Measurements from ENCODE around the gene SF3B3. TPM values are rescaled to one million over a fixed set of nuclear protein-coding genes. Genes with fewer than 3 reads are reported as not detected.

Gene SF3B3
- total and polyA plus RNA-seq, 2 donors (not counting 1 experiment from before 2014, with no cell fraction given): 67.1 to 266 TPM

GRCh38 chr16:70526403-70526802 lies 2.8 kb downstream of the SF3B3 start:
- no peaks in the 10 kb centered on the region for H3K27me3 Mint-ChIP-seq
- peak overlapping the region in 1 of 2 donors; percentile 59 for H3K27ac ChIP-seq (ENCODE audit: low read length in 2 of 2)
- peak overlapping the region; percentile 55 for H3K4me3 Mint-ChIP-seq
- peaks cover 93% of the 10 kb centered on the region for H3K79me2 ChIP-seq (ENCODE audit: control insufficient read depth, insufficient read depth, low read length)
- TF ChIP-seq CTCF (IDR thresholded peaks at IDR 0.05): no peak
- TF ChIP-seq EZH2 (IDR thresholded peaks at IDR 0.05; ENCODE audit: borderline replicate concordance, insufficient read depth, low read depth, low read length, poor library complexity, severe bottlenecking): no peak
- peak overlapping the region; percentile 7 for H3K27ac Mint-ChIP-seq
- H3K36me3 ChIP-seq (replicated peaks in 1 of 2; ENCODE audit: control extremely low read depth in 1 of 2, control insufficient read depth in 1 of 2, extremely low read depth in 1 of 2, insufficient read depth in 2 of 2, low read length in 1 of 2): peaks cover 12 to 47% of the 10 kb centered on the region in 2 experiments
- intact Hi-C loops (cut with micrococcal nuclease): loop anchor here (10.0 kb wide), 1 partner anchor 1478 kb away; the partner anchor contains the start of genes DHODH and PKD1L3
- peaks cover 40% of the 10 kb centered on the region for H4K20me1 ChIP-seq (ENCODE audit: control insufficient read depth, insufficient read depth, low read length, poor library complexity, severe bottlenecking)
- ChIA-PET POLR2A (no interaction called here), CTCF (interaction anchor here (1.4 kb wide), 1 partner anchor 274 kb away, joined by 3 read pairs; no protein-coding TSS in a partner anchor)
- H3K4me1 Mint-ChIP-seq: peaks cover 58% of the 10 kb centered on the region
- H3K4me1 ChIP-seq (ENCODE audit: control insufficient read depth in 2 of 2, insufficient read depth in 2 of 2, low read length in 2 of 2): peaks cover 26 to 35% of the 10 kb centered on the region in 2 donors
- 85% methylated on average over 1 of the region's 6 CpGs for WGBS (ENCODE audit: insufficient coverage)
- H3K27me3 ChIP-seq (replicated peaks in 1 of 4; ENCODE audit: control extremely low read depth in 1 of 4, control insufficient read depth in 3 of 4, insufficient read depth in 4 of 4, low read length in 3 of 4): no peaks in the 10 kb centered on the region
- H2AFZ ChIP-seq (ENCODE audit: insufficient read depth, low read depth, low read length, poor library complexity, severe bottlenecking): no peak overlapping the region
- no peak overlapping the region for H3K4me3 ChIP-seq (ENCODE audit: control extremely low read depth in 1 of 5, extremely low read depth in 1 of 5, insufficient read depth in 1 of 5, low read depth in 2 of 5, low read length in 4 of 5)
- no peaks in the 10 kb centered on the region for H3K9me3 Mint-ChIP-seq (ENCODE audit: insufficient read depth)
- H3K9me3 ChIP-seq (ENCODE audit: control extremely low read depth in 1 of 3, control insufficient read depth in 2 of 3, insufficient read depth in 1 of 3, low read length in 2 of 3): no peaks in the 10 kb centered on the region
- no peak overlapping the region for H3K9ac ChIP-seq (ENCODE audit: low read length)
- DNase-seq (no peak), ATAC-seq (ENCODE audit: low read depth) (no peak)
- H3K4me2 ChIP-seq (replicated peaks; ENCODE audit: low read depth, low read length, poor library complexity, severe bottlenecking): no peak overlapping the region

GRCh38 chr16:70527315-70527996 lies 3.8 kb downstream of the SF3B3 start:
- no peak overlapping the region for H3K4me3 ChIP-seq (ENCODE audit: control extremely low read depth in 1 of 5, extremely low read depth in 1 of 5, insufficient read depth in 1 of 5, low read depth in 2 of 5, low read length in 4 of 5)
- H2AFZ ChIP-seq (ENCODE audit: insufficient read depth, low read depth, low read length, poor library complexity, severe bottlenecking): no peak overlapping the region
- no peak overlapping the region for H3K4me2 ChIP-seq (replicated peaks; ENCODE audit: low read depth, low read length, poor library complexity, severe bottlenecking)
- TF ChIP-seq EZH2 (IDR thresholded peaks at IDR 0.05; ENCODE audit: borderline replicate concordance, insufficient read depth, low read depth, low read length, poor library complexity, severe bottlenecking): no peak
- TF ChIP-seq CTCF (IDR thresholded peaks at IDR 0.05): no peak
- intact Hi-C loops (cut with micrococcal nuclease): loop anchor here (10.0 kb wide), 1 partner anchor 1477 kb away; the partner anchor contains the start of genes DHODH and PKD1L3
- no peaks in the 10 kb centered on the region for H3K27me3 ChIP-seq (replicated peaks in 1 of 4; ENCODE audit: control extremely low read depth in 1 of 4, control insufficient read depth in 3 of 4, insufficient read depth in 4 of 4, low read length in 3 of 4)
- peaks cover 12 to 55% of the 10 kb centered on the region in 2 experiments for H3K36me3 ChIP-seq (replicated peaks in 1 of 2; ENCODE audit: control extremely low read depth in 1 of 2, control insufficient read depth in 1 of 2, extremely low read depth in 1 of 2, insufficient read depth in 2 of 2, low read length in 1 of 2)
- ChIA-PET POLR2A (interaction anchor here (0.7 kb wide), 1 partner anchor 81 kb away, joined by 4 read pairs; no protein-coding TSS in a partner anchor), CTCF (interaction anchor here (0.7 to 1.9 kb wide), 2 partner anchors 133 to 180 kb away, joined by 3 to 4 read pairs; no protein-coding TSS in a partner anchor)
- H3K9ac ChIP-seq (ENCODE audit: low read length): no peak overlapping the region
- no peaks in the 10 kb centered on the region for H3K9me3 ChIP-seq (ENCODE audit: control extremely low read depth in 1 of 3, control insufficient read depth in 2 of 3, insufficient read depth in 1 of 3, low read length in 2 of 3)
- H4K20me1 ChIP-seq (ENCODE audit: control insufficient read depth, insufficient read depth, low read length, poor library complexity, severe bottlenecking): peaks cover 50% of the 10 kb centered on the region
- H3K4me3 Mint-ChIP-seq: no peak overlapping the region
- peaks cover 53% of the 10 kb centered on the region for H3K4me1 Mint-ChIP-seq
- DNase-seq (no peak), ATAC-seq (ENCODE audit: low read depth) (no peak)
- H3K27ac ChIP-seq (ENCODE audit: low read length in 2 of 2): peak overlapping the region in 1 of 2 donors; percentile 59
- 92% methylated on average over 6 of the region's 8 CpGs for whole genome bisulfite sequencing (ENCODE audit: insufficient coverage)
- H3K79me2 ChIP-seq (ENCODE audit: control insufficient read depth, insufficient read depth, low read length): peaks cover 95% of the 10 kb centered on the region
- H3K27ac Mint-ChIP-seq: no peak overlapping the region
- peaks cover 21 to 29% of the 10 kb centered on the region in 2 donors for H3K4me1 ChIP-seq (ENCODE audit: control insufficient read depth in 2 of 2, insufficient read depth in 2 of 2, low read length in 2 of 2)
- no peaks in the 10 kb centered on the region for H3K27me3 Mint-ChIP-seq
- H3K9me3 Mint-ChIP-seq (ENCODE audit: insufficient read depth): no peaks in the 10 kb centered on the region
